Astrocyte of the spinal cord (primary cell): ENCODE results near the gene RTP2.

Source experiments
- DNase-seq: peaks from one replicate; pipeline ENCODE4 v3.0.0; 2011; ENCODE audit warnings: low read depth, low spot score
- H3K4me3 ChIP-seq: 2 replicates; pipeline ENCODE4 v1.5.1; 2011; ENCODE audit warnings: low read depth, mild to moderate bottlenecking, low read length, moderate library complexity
- in situ Hi-C: cut with HindIII; loops from 2 replicates; pipeline ENCODE4 v1.10.0; 2017; ENCODE audit warnings: low sequenced_read_pairs
- TF ChIP-seq, protein P1 (sequence below): IDR thresholded peaks from 2 replicates; pipeline ENCODE4 v1.5.1; 2012; ENCODE audit warnings: low read depth, mild to moderate bottlenecking, low read length, inconsistent platforms

Gene RTP2

DNA sequence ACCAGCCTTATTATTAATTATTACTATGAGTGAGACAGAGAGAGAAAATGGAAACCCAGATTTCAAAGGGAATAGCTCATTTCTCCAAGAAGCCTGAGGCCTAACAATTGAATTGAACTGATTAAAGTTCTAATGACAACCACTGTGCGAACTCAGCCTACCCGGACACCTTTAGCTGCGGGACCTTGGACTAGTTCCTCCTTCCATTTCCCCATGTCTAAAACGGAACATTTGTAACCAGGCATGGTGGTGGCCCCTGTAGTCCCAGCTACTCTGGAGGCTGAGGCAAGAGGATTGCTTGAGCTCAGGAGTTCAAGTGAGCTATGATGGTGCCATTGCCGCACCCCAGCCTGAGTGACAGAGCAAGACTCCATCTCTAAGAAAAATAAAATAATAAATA lies 16.4 kb upstream of the RTP2 start:
- in situ Hi-C loops, result no loop called here
- TF ChIP-seq, protein P1, sequence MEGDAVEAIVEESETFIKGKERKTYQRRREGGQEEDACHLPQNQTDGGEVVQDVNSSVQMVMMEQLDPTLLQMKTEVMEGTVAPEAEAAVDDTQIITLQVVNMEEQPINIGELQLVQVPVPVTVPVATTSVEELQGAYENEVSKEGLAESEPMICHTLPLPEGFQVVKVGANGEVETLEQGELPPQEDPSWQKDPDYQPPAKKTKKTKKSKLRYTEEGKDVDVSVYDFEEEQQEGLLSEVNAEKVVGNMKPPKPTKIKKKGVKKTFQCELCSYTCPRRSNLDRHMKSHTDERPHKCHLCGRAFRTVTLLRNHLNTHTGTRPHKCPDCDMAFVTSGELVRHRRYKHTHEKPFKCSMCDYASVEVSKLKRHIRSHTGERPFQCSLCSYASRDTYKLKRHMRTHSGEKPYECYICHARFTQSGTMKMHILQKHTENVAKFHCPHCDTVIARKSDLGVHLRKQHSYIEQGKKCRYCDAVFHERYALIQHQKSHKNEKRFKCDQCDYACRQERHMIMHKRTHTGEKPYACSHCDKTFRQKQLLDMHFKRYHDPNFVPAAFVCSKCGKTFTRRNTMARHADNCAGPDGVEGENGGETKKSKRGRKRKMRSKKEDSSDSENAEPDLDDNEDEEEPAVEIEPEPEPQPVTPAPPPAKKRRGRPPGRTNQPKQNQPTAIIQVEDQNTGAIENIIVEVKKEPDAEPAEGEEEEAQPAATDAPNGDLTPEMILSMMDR, result no peak
- DNase-seq, result no peak
- no peak overlapping the region for H3K4me3 ChIP-seq

DNA sequence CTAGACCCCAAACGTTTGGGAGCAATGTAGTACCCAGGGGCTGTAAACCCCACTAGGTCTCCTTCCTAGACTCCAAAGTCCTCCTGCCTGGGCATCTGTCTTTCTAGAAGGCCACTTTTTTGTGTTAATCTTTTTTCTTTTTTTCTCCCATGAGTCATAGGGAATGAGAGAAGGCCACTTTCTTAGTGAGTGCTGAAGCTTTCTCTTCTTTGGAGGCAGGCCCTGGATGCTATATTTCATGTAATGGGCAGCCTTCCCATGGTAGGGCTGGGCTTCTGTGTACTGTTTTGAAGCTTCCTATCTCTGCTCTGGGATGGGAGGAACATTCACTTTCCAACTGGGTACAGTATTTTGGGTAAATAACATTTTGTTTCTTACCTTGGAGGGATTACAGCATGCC lies 15.2 kb upstream of the RTP2 start:
- TF ChIP-seq, protein P1, result no peak
- in situ Hi-C loops, result no loop called here
- no peak overlapping the region for H3K4me3 ChIP-seq
- DNase-seq, result no peak

DNA sequence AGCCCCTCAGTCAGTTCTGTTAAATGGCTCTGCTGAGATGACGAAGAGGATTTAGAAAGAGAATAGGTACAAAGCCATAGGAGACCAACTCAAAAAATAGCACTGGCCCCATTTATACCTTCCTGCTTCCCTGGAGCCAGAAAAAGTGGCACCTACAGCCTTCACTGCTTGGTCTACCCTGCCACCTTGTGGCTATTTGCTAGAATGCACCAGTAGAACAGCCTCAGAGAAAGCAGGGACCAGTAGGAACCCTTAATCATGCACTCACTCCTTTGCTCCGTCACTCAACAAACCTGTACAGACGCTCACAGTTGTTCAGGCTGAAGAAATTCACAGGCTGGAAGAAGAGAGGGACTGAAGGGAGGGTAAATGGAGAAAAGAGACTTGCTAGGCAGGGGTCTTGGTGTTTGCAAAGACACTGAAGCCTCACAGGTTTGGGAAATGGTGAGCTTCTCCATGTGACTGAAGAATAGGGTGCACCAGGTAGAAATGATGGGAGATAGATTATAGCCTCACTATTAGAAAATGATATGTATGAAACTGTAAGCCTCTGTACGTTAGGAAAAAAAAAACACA lies 12.1 kb upstream of the RTP2 start:
- peak; percentile 71 for DNase-seq
- TF ChIP-seq, protein P1, result peak; percentile 91
- in situ Hi-C loops, result no loop called here
- H3K4me3 ChIP-seq, result no peak overlapping the region

DNA sequence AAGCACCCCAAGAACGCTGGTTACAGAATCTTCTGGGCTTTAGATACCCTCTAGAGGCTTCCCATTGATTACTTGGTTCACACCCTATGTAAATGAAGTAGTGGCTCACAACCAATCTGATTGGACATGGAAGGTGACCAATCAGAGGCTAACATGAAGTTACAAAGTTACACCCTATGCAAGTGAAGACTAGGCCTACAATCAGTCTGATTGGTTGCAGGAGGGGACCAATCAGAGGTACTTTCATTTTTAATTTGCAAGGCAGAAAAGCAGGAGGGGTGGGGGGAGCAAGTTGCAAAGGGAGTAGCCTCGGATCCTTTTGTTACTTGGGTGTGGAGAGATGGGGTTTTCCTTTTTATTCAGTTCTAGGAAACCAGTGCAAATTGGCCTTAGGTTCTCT lies 11.1 kb upstream of the RTP2 start:
- no peak overlapping the region for H3K4me3 ChIP-seq
- in situ Hi-C loops, result no loop called here
- no peak for DNase-seq
- TF ChIP-seq, protein P1, result no peak

DNA sequence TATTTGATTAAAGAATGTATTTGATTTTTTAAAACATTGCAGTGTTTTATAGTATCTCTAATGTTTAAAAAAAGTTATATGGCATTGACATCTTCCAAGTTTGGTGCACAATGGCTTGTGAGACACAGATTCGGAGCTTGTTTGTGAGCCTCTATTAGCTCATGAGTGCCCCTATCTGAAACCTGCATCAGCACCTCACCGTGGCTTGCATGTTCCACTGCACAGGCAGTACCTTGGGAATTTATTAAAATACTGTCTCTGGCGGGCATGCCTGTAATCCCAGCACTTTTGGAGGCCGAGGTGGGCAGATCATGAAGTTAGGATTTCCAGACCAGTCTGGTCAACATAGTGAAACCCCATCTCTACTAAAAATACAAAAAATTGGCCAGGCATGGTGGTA lies 6.8 kb upstream of the RTP2 start:
- in situ Hi-C loops, result no loop called here
- TF ChIP-seq, protein P1, result no peak
- DNase-seq, result no peak
- no peak overlapping the region for H3K4me3 ChIP-seq

DNA sequence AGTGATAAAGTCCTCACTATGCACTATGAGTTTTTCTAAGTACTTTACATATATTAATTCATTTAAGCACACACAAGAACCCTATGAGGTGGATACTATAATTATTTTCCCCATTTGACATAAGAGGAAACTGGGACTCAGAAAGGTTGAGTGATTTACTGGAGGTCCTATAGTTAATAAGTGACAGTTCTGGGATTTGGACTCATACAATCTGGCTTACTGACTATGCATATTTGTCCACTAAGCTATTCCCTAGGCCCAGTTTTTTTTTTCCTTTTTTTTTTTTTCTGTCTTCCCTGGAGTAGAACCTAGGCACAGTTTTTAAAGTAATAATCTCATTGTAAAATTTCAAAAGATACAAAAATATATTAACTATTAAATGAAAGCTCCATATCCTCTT lies 6.3 kb upstream of the RTP2 start:
- TF ChIP-seq, protein P1, result no peak
- DNase-seq, result no peak
- no peak overlapping the region for H3K4me3 ChIP-seq
- in situ Hi-C loops, result no loop called here

DNA sequence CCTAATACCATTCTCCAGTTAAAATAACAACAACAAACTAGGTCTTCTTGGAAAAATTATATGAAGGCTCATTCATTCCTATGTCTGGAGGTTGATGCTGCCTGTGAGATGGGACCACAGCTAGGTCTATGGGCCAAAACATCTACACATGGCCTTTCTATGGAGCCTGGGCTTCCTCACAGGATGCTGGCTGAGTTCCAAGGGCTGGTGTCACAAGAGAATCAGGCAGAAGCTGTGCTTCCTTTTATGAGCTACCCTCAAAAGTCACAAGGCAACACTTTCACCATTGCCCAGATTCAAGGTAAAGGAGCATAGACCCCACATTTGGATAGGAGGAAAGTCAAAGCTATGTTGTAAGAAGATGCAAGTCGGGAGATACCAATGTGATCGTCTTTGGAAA lies 4.6 kb upstream of the RTP2 start:
- H3K4me3 ChIP-seq, result no peak overlapping the region
- DNase-seq, result no peak
- TF ChIP-seq, protein P1, result no peak
- in situ Hi-C loops, result no loop called here
